Esophagus muscularis mucosa (tissue), 4 donors: ENCODE measurements around the gene TEX47. TPM values are rescaled to one million over a fixed set of nuclear protein-coding genes. Genes with fewer than 3 reads are reported as not detected.
A peak's percentile ranks its signal among the peaks of the same experiment; 100 is the strongest.

Experiments
- DNase-seq: peaks from one replicate; pipeline ENCODE4 v3.0.0-alpha.2; 2017; ENCODE audit errors: extremely low spot score
- H3K27ac ChIP-seq, 4 donors: fragments of 200-600 bp; sonication (generic); replicated peaks in 1 of 4; 1 replicate in 3 of 4; 2 replicates in 1 of 4; pipeline ENCODE4 v1.5.1; 2016 to 2019; ENCODE audit warnings: mild to moderate bottlenecking in 1 of 4
- H3K27me3 ChIP-seq, 4 donors: fragments of 200-600 bp; sonication (generic); one replicate each; pipeline versions ENCODE4 v1.5.1 to v1.6.0; 2016 to 2019
- H3K36me3 ChIP-seq, 4 donors: fragments of 200-600 bp; sonication (generic); one replicate each; pipeline ENCODE4 v1.5.1; 2016 to 2019
- H3K4me1 ChIP-seq, 4 donors: fragments of 200-600 bp; sonication (generic); one replicate each; pipeline ENCODE4 v1.5.1; 2016 to 2019
- H3K4me3 ChIP-seq, 4 donors: fragments of 200-600 bp; sonication (generic); 1 replicate in 2 of 4; 2 replicates in 2 of 4; pipeline ENCODE4 v1.5.1; 2016 to 2019; ENCODE audit warnings: mild to moderate bottlenecking in 4 of 4, moderate library complexity in 1 of 4
- H3K9me3 ChIP-seq, 4 donors: fragments of 200-600 bp; sonication (generic); 1 replicate in 3 of 4; 2 replicates in 1 of 4; pipeline ENCODE4 v1.5.1; 2016 to 2019
- EP300 ChIP-seq: sonication (generic); formaldehyde crosslinking; IDR thresholded peaks from one replicate; pipeline ENCODE4 v1.6.1; 2017; ENCODE audit warnings: antibody characterized with exemption
- POLR2A ChIP-seq: fragments of 450-650 bp; IDR thresholded peaks from one replicate; pipeline ENCODE4 v1.6.1; 2017; ENCODE audit warnings: antibody characterized with exemption, moderate library complexity, mild to moderate bottlenecking, low read depth
- POLR2AphosphoS5 ChIP-seq, 2 donors: sonication (generic); formaldehyde crosslinking; IDR thresholded peaks; one replicate each; pipeline ENCODE4 v1.6.1; 2017; ENCODE audit warnings: antibody characterized with exemption in 2 of 2
- WGBS: methylation state at CpG from one replicate; pipeline ENCODE4 v1.1.5; 2018; 5-methylcytosine and 5-hydroxymethylcytosine counted together
- intact Hi-C: fragments of 100-400 bp; cut with DNase I; formaldehyde crosslinking; loops from one replicate; pipeline ENCODE4 v1.15.1; 2023
- total RNA-seq, 4 donors: library from RNA; depleted of rRNA; stranded (reverse); fragments of >200 nt; gene quantifications; one replicate each; pipeline versions ENCODE4 v1.1.0 to v1.2.1, GENCODE V29; 2016
- TF ChIP-seq, protein P1 (sequence below), 3 experiments: fragments of 200-600 bp in 2 of 3; fragments of 450-650 bp in 1 of 3; sonication (generic) in 2 of 3; IDR thresholded peaks; one replicate each; pipeline ENCODE4 v1.5.1; 2017 to 2019; ENCODE audit warnings: antibody characterized with exemption in 3 of 3, mild to moderate bottlenecking in 2 of 3, moderate library complexity in 1 of 3

The TEX47 gene
- total RNA-seq, 4 donors from 2014 or later = not detected

DNA sequence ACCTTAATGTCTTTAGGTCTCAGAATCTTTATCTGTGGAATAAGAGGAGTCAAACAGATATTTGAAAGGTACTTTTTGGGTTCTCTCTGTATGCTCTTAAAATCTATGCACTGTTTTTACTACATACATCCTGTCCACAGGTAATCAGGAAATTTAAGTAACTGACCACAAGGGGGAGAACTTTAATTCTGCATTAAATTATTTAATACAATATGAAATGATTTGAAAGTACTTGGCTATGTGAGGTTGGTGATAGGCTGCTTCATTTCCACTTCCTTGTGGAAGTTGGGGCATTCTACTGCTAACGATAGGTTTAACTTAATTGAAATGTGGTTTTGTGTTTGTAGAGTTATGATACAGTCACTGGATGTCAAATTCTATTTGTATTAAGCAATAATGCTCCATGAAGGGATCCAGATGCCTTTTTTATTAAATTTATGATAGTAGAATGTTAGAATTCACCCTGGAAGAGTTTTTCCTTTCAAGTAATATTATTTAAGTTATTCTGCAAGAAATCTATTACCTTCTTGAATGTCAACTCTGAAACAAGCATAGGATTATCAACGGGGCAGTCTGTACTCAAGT, 6.0 kb downstream of the TEX47 start:
- intact Hi-C loops = no loop called here
- Histone ChIP-seq H3K4me1 (no peaks in the 10 kb centered on the region), H3K27me3 (no peaks in the 10 kb centered on the region), H3K36me3 (no peaks in the 10 kb centered on the region), H3K4me3 (no peak overlapping the region), H3K27ac (no peak overlapping the region), H3K9me3 (no peaks in the 10 kb centered on the region)
- TF ChIP-seq POLR2A (no peak), POLR2AphosphoS5 (IDR thresholded peaks at IDR 0.05) (no peak)
- TF ChIP-seq, protein P1, sequence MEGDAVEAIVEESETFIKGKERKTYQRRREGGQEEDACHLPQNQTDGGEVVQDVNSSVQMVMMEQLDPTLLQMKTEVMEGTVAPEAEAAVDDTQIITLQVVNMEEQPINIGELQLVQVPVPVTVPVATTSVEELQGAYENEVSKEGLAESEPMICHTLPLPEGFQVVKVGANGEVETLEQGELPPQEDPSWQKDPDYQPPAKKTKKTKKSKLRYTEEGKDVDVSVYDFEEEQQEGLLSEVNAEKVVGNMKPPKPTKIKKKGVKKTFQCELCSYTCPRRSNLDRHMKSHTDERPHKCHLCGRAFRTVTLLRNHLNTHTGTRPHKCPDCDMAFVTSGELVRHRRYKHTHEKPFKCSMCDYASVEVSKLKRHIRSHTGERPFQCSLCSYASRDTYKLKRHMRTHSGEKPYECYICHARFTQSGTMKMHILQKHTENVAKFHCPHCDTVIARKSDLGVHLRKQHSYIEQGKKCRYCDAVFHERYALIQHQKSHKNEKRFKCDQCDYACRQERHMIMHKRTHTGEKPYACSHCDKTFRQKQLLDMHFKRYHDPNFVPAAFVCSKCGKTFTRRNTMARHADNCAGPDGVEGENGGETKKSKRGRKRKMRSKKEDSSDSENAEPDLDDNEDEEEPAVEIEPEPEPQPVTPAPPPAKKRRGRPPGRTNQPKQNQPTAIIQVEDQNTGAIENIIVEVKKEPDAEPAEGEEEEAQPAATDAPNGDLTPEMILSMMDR (IDR thresholded peaks at IDR 0.05) = peak; percentile 10 to 44 (median 38)
- DNase-seq = no peak
- 69% methylated on average over 2 of the region's 2 CpGs for WGBS

DNA sequence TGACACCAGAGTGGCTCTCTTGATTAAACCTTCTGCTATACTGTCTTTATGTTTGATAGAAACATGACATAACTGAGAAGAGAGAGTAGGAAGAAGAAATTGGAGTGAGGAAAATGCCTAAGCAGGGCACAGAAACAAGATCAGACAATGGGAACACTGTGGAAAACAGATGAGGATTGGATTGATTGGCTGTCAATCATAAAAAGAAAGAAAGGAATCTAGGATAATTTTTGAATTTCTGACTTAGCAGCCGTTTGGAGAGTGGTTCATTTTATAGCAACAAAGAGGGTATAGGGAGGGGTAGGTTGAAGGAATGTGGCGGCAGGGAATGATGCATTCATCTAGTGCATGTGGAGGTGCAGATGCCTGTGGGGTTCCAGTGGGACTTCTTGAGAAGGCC, 7.8 kb downstream of the TEX47 start:
- Histone ChIP-seq H3K9me3 (no peaks in the 10 kb centered on the region), H3K27me3 (no peaks in the 10 kb centered on the region), H3K4me1 (no peaks in the 10 kb centered on the region), H3K27ac (no peak overlapping the region), H3K4me3 (no peak overlapping the region), H3K36me3 (no peaks in the 10 kb centered on the region)
- 75% methylated on average over 2 of the region's 2 CpGs for WGBS
- no peak for DNase-seq
- intact Hi-C loops = no loop called here
- TF ChIP-seq POLR2AphosphoS5 (IDR thresholded peaks at IDR 0.05) = no peak
- TF ChIP-seq POLR2A = no peak
- TF ChIP-seq EP300 = no peak
- TF ChIP-seq, protein P1 (IDR thresholded peaks at IDR 0.05) = no peak

DNA sequence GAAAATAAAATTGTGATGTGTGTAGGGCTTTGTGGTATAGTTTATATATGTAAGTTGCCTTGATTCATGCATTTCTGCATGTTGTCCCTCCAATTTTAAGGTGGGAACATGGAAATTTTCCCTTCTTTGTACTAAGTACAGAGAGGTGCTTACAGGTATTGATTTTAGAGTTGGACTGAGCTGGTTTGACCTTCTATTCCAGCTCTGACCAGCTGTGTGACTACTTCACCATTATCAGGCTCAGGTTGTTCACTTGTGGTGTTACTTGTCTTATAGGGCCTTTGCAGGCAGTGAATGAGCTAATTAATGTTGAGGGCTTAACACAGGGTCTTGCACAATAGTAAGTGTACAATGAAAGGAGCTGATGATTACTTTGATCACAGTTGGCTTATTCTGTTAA, 19.7 kb downstream of the TEX47 start:
- Histone ChIP-seq H3K27me3 (no peaks in the 10 kb centered on the region), H3K4me3 (no peak overlapping the region), H3K27ac (no peak overlapping the region), H3K9me3 (no peaks in the 10 kb centered on the region), H3K4me1 (no peaks in the 10 kb centered on the region), H3K36me3 (no peaks in the 10 kb centered on the region)
- DNase-seq = no peak
- intact Hi-C loops = no loop called here
- no peak for TF ChIP-seq EP300
- TF ChIP-seq, protein P1 (IDR thresholded peaks at IDR 0.05) = no peak
- no peak for TF ChIP-seq POLR2AphosphoS5 (IDR thresholded peaks at IDR 0.05)
- no peak for TF ChIP-seq POLR2A

DNA sequence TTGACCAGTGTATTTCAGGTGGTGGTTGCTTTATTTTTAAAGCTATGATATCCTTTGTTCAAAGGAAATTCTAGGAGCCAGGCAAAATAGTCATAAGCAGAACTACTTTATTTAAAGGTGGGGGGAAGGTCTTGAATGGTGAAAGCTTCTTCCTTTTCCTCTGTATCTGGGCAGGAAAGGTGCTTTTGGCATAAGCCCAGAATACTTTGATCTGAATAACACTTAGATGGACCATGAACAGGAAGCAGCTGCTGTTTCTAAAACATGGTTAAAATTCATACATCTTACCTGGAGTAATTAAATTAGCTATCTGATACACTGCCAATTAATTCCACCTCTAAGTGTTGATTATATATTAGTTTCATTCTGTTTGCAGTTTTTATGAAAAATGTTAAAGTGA, 22.8 kb downstream of the TEX47 start:
- no peaks in the 10 kb centered on the region for H3K36me3 ChIP-seq
- TF ChIP-seq EP300 (no peak), POLR2AphosphoS5 (IDR thresholded peaks at IDR 0.05) (no peak), POLR2A (no peak)
- TF ChIP-seq, protein P1 (IDR thresholded peaks at IDR 0.05) = no peak
- no peaks in the 10 kb centered on the region for H3K4me1 ChIP-seq
- no peak overlapping the region for H3K4me3 ChIP-seq
- no peaks in the 10 kb centered on the region for H3K27me3 ChIP-seq
- no peak overlapping the region for H3K27ac ChIP-seq
- intact Hi-C loops = no loop called here
- no peaks in the 10 kb centered on the region for H3K9me3 ChIP-seq
- no peak for DNase-seq

DNA sequence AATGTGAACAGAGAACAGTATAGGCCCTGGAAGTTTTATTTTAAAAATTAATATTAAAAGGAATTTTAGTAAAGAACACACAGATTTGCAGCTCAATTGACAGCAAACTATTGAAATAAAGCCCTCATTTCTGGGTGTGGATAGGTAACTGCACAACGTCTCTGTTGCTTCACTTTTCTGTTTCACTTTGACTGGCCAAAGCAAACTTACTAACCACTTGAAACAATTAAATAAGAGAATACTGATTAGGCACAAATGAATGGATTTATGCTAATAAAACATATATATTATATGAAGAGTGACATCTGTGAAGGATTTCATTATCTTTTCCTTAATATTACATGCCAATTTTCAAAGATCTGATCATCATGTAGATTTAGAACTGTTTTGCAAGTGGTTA, 24.1 kb downstream of the TEX47 start:
- Histone ChIP-seq H3K36me3 (no peaks in the 10 kb centered on the region), H3K4me3 (no peak overlapping the region), H3K27me3 (no peaks in the 10 kb centered on the region), H3K27ac (no peak overlapping the region), H3K9me3 (no peaks in the 10 kb centered on the region), H3K4me1 (no peaks in the 10 kb centered on the region)
- intact Hi-C loops = no loop called here
- 80% methylated on average over 1 of the region's 1 CpG for WGBS
- TF ChIP-seq, protein P1 (IDR thresholded peaks at IDR 0.05) = no peak
- TF ChIP-seq POLR2AphosphoS5 (IDR thresholded peaks at IDR 0.05) (no peak), POLR2A (no peak), EP300 (no peak)
- DNase-seq = no peak
